Astrocyte of the spinal cord (primary cell): ENCODE data around the gene NMT1.

Experiments used
- DNase-seq: peaks from one replicate; pipeline ENCODE4 v3.0.0; 2011; ENCODE audit warnings: low read depth, low spot score
- H3K4me3 ChIP-seq: 2 replicates; pipeline ENCODE4 v1.5.1; 2011; ENCODE audit warnings: low read depth, mild to moderate bottlenecking, low read length, moderate library complexity
- in situ Hi-C: cut with HindIII; loops from 2 replicates; pipeline ENCODE4 v1.10.0; 2017; ENCODE audit warnings: low sequenced_read_pairs
- TF ChIP-seq, protein P1 (sequence below): IDR thresholded peaks from 2 replicates; pipeline ENCODE4 v1.5.1; 2012; ENCODE audit warnings: low read depth, mild to moderate bottlenecking, low read length, inconsistent platforms

The NMT1 gene

GRCh38 chr17:45150911-45151809, 90.0 kb downstream of the NMT1 start:
- peak overlapping the region; percentile 86 for H3K4me3 ChIP-seq
- in situ Hi-C loops, result no loop called here
- DNase-seq, result no peak
- TF ChIP-seq, protein P1, sequence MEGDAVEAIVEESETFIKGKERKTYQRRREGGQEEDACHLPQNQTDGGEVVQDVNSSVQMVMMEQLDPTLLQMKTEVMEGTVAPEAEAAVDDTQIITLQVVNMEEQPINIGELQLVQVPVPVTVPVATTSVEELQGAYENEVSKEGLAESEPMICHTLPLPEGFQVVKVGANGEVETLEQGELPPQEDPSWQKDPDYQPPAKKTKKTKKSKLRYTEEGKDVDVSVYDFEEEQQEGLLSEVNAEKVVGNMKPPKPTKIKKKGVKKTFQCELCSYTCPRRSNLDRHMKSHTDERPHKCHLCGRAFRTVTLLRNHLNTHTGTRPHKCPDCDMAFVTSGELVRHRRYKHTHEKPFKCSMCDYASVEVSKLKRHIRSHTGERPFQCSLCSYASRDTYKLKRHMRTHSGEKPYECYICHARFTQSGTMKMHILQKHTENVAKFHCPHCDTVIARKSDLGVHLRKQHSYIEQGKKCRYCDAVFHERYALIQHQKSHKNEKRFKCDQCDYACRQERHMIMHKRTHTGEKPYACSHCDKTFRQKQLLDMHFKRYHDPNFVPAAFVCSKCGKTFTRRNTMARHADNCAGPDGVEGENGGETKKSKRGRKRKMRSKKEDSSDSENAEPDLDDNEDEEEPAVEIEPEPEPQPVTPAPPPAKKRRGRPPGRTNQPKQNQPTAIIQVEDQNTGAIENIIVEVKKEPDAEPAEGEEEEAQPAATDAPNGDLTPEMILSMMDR, result no peak

DNA sequence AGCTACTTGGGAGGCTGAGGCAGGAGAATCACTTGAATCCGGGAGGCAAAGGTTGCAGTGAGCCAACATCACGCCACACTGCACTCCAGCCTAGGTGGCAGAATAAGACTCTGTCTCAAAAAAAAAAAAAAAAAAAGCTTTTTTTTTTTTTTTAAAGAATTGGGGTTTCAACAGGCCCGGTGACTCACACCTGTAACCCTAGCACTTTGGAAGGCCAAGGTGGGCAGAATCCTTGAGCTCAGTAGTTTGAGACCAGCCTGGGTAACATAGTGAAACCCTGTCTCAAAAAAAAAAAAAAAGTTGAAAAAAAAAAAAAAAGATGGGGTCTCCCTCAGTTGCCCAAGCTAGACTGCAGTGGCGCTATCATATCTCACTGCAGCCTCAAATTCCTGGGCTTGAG, 93.9 kb downstream of the NMT1 start:
- H3K4me3 ChIP-seq, result no peak overlapping the region
- in situ Hi-C loops, result no loop called here
- no peak for DNase-seq
- TF ChIP-seq, protein P1, result no peak

DNA sequence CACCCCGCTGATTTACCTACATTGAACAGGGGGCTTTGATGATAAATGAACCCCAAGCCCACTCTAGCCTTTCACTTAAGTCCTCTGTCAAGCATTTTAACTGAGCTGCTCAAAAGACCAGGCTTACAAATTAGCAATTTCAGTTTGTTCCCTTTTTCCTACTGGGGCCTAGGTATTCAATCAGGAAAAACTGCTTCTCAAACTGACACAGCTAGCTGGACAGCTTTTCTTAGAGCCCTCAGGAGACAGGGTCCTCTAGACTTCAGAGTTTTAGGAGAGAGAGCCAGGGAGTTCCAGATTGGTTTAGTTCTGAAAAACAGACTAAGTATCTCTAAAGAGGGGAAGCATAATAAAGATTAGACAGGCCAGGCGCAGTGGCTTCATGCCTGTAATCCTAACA, 94.4 kb downstream of the NMT1 start:
- no peak for DNase-seq
- no peak overlapping the region for H3K4me3 ChIP-seq
- TF ChIP-seq, protein P1, result no peak
- in situ Hi-C loops, result no loop called here

DNA sequence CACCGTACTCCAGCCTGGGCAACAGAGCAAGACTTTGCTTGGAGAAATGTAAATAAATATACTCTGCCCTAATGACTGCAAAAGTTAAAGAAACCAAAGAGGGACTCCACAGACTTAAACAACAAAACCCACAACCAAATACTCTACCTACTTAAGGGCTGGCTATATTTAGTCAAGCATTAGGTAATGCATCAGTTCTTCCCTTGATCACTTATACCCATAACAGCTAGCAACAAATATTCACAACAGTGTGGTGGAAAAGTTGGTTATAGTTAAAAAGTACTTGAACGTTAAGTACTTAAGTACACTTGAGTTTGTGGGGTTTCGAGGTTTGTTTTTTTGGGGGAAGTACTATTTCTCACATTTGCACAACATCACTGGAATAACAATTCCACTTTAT, 95.1 kb downstream of the NMT1 start:
- in situ Hi-C loops, result no loop called here
- TF ChIP-seq, protein P1, result no peak
- no peak for DNase-seq
- H3K4me3 ChIP-seq, result no peak overlapping the region
